ENCODE measurements around the gene HOXC9.

HOXC9 gene

DNA sequence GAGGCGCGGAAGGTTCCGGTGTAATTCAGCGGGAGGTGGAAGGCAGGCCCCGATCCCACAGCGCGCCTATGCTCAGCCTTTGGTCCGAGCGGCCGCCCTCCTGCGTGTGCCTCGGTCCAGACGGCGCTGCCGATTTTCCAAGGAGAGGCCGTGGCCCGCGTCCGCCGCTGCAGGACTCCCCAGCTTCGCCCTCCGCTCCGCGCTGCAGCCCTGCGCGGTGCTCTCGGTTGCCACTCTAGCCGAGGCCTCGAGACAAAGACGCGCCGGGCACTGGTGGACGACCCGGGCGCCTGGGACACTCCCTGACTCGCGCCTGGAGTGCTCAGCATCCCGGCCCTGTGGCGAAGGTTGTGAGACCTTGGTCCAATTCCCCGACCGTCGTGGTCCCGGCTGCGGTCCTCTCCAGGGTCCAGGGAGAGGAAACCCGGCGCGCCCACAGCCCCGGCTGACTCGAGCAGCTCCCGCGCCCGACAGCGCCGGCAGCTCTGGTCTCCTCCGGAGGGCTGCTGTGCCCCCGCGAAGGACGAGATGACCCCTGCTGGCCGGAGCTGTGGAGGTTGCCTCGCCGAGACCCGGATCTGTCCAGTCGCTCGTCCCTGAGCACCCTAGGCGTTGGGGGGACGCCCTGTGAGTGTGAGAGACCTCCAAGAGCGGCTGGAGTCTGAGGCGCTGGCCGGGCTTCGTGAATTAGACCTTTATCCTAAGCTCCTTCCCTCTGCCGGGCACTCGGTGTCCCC lies 38.8 kb upstream of the HOXC9 start:
- intact Hi-C loops (cut with DNase I), result no loop called here
- DNase-seq, result peak in 1 of 42 donors; percentile 5

DNA sequence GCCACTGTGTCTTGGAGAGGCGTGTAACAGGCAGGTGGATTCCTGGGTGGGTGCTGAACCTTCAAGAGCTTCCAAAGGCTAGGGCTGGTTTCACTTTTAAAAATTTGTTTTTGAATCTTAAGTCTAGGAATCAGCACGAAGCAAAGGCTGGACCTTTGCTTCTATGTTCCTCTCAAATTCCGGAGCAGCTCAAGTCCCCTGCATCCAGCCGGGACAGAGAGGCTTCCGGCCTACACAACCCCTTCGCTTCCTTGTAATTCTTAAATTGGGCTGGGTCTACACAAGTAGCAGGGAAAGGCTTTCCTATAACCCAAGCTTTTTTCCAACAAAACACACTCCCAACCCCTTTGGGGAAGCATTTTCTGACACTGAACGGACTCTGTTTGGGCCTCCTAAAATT lies 37.0 kb upstream of the HOXC9 start:
- no peak for DNase-seq
- intact Hi-C loops (cut with DNase I), result no loop called here

DNA sequence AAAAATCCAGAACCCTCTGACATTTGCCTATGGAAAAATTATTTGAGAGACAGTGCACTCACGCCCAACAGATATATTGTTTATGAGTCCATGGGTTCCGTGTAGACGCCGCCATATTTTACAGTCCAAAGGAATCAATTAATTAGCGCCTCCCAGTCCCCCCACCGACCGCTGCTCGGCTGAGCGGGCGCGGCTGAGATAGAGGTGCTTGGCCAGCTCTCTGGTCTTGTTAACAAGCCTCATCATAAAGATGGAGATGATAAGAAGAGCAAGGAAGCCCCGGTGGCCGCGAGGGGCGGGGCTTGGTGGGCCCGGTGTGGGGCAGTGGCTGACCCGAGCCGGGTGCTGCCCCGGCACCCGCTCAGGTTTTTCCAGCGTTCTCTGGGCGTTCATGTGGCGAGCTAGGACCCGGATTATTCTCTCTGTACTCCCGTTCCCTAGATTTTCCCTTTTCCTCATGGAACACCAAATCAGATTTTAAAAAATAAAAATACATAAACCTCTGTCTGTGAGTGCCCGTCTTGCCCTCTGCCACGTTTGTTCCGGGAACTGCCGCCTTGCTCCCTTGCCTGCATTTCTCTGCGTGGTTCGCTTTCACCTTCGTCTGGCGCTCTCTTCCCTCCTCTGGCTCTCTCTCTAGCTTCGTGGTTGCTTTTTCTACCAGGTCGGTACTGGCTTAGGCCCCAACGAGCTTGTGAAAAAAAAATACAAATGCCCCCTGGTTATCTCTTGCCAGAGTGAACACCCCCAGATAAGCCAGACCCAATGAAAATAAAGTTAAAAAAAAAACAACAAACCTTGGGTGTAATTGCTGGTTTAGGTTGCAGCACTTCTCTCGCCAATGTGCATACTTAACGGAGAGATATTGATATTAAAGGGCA lies 36.3 kb upstream of the HOXC9 start:
- DNase-seq, result peak in 1 of 42 donors; percentile 24
- intact Hi-C loops (cut with DNase I), result no loop called here

DNA sequence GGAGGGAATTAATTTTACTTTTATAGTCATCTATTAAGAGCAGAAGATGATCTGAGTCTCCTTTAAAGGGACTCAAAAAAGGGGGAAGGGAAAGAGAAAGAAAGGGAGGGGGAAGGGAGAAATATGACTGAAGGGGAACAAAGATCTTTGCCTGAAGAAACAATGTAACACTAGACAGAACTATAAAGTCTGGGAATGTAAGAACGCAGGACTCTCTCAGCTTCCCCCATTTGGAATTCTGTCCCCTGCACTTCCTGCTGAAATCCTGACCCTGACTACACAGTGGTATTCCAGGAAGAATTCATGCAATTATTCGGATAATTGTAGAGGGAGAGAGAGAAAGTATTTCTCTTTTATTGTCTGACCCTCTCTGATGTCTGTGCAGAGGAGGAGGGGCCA lies 35.6 kb upstream of the HOXC9 start:
- DNase-seq, result no peak
- intact Hi-C loops (cut with DNase I), result no loop called here

DNA sequence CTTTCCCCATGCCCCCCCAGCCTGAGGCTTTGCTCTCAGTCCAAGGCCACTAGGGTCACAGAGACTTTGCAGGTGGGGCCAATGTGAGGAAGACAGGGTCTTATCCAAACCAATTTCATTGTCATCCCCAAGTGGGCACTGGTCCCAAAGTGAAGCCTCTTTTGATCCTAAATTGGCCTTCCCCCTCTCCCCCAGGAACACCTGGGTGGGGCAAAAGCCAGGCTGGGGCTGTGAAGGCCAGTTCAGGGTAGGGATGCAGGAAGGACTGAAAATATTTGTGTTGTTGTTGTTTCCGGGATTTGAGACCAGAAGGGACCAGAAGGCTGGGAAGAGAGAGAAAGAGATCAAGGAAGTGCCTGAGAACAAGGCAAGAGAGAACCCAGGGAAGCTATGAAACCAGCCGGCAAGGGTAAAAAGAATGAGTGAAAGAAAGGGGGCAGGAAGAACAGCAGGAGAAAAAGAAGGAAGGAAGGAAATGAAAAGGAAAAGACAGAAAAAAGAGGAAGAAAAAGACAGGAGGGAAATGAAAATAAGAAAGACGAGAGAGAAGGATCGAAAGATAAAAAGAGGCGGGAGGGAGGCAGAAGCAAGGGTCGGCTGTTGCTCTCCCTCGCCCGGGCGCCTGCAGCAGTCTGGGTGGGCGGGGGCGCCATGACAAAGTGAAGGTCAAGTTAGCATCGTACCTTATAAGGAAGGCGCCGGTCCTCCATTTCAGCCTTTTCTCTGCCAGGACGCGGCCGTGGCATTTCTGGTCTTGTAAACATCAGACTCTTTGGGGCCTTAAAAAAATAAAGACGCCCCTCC lies 34.5 kb upstream of the HOXC9 start:
- intact Hi-C loops (cut with DNase I), result no loop called here
- no peak for DNase-seq

DNA sequence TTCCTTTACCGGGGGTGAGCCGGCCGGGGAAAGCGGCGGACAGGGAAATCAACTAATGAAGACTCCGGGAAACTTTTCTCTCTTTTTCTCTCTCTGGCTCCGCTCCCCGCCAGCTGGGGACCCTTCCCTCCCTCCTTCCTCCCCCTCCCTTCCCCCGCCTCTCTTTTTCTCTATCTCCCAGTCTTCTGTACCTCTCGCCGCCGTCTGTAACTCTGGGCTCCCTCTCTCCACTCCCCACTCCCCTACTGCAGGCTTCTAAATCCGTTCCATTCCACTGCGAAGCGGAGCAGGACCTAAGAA lies 33.9 kb upstream of the HOXC9 start:
- no peak for DNase-seq
- intact Hi-C loops (cut with DNase I), result no loop called here

DNA sequence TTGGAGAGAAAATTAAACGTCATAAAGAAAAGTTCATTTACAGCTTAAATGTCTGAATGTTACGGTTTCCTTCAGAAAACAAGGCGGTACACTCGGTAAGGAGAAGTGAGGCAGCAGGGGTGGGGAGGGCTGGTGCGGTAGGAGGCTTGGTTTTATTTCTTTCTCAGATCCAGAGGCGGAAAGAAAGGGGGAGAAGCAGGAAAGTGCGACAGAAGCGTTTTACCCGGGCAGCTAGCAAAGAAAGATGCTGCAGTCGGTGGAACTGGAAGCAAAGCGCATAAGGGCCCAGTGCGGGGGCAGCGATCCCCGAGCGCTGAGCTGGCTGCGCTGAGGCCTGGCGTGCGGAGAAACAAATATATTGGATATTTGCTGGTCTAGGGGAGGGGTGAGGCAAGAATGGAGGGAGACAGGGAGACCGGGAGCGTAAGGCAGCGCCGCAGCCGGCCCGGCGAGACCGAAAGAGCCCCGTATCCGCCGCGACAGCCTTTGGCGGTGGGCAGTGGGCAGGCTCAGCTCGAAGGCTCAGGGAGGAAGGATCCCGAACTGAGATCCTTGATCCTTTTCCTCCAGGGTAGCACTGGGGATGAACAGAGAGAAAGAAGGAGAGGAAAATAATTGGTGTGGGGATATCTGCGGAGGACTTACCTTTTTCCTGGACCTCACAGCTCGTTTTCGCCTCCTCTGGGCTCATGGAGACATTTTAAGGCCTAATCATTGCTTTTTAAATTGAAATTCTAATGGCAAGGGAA lies 33.4 kb upstream of the HOXC9 start:
- DNase-seq, result no peak
- intact Hi-C loops (cut with DNase I), result no loop called here

DNA sequence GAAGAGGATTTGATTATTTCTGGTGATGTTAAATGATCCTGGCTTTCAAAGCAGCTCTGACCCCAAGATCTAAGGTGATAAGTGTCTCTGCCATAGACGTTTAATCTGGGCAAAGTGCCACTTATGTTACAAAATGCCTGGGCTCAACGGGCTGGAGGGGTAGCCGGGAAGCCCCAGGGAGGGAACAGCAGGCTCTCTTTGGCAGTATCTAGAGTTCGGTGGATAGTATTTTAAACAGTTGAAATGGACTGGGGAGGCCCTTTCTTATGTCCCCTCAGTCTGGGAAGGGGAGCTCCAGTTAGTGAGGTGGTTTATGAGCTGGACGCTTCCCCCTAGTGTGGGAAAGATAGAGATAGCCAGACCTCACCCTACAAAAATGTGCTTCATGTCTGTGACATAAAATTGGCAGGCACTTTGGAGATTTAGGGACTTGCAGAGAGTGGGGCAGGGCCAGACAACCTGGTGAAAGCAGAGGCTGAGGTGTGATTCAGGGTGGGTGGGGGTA lies 32.5 kb upstream of the HOXC9 start:
- intact Hi-C loops (cut with DNase I), result no loop called here
- DNase-seq, result no peak

DNA sequence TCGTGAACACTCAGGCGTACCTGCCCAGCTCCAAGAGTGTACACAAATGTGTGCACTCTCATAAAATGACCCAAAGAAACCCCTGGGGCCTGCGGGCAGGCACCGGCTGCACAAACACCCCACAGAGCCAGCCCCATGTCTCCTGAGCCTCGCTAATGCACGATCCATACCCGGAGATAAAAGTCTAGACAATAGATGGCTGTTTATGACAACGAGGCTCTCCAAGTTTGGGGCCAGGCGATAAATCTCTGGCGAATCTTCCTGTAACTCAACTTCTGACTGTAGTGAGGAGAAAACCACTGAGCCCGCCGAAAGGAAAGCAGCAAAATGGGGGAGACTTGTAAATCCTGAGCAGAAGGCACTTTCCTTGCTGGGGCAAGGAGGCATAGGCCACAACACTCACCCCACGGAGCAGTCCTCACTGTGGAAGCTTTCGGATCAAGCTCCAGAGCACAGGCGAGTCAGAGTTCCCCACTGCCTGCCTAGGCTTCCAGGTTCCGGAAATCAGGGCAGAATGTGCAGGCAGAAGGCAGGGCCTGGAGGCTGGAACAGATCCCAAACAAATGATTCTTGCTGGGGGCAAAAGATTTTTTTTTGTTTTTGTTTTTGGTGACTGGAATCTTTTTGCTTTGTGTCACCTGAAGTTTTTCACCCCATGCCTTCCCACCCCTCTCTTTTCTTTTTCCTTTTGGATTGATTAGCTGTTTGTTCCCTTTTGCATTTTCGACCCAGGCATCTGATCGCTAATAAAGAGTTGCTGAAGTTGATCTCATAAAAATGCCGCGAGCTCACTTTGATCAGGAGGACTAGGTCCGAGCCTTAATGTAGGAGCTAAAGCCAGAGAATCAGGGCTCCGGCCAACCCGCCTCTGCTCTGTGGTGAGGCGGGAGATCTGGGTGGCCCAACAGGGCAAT lies 31.5 kb upstream of the HOXC9 start:
- intact Hi-C loops (cut with DNase I), result no loop called here
- DNase-seq, result no peak

DNA sequence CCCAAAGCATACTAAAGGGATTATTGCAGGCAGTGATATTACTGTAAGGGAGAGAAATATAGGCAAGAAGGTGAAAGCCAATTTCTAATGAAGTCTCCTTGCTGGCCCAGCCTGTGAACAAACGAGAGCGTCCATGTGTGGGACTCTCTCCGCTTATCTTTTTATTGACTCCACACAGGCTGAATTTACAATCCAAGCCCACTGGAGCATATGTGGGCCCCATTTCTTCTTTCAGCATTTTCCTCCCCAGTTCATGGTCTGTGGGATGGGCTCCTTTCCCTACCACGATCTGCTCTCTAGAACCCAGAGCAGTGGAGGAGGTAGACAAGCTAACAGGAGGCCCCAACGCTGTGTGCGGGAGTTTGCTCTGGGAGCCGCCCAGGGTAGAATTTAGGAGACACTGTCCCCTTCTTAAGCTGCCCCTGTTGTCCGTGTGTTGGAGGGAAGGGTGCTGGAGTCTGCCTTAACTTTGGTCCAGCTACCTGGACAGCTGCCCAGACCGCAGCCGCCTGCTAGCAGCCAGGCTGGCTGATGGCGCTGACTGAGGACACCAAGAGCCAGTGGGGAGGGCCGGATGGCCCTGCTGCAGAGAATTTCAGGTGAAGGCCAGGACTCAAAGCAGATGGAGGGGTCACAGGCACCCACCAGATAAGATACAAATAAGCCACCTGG lies 30.2 kb upstream of the HOXC9 start:
- DNase-seq, result no peak
- intact Hi-C loops (cut with DNase I), result no loop called here

DNA sequence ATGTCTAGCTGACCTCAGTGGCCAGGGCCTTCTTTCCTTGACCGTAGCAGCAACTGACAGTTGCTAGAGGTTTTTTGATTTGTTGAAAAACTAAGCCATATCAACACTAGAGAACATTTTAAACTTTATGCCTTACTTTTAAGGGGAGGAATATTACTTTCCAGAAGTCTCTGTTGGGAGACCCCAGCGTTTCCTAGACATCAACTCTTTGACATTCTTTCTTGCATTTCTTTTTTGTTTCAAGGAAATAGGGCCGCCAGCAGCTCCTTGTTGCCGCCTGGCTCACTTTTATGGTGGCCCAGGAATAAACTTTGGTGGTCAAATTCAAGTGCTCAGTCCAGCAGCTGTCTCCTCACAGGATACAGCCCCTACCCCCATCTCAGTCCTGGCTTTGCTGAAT lies 29.5 kb upstream of the HOXC9 start:
- intact Hi-C loops (cut with DNase I), result no loop called here
- no peak for DNase-seq

DNA sequence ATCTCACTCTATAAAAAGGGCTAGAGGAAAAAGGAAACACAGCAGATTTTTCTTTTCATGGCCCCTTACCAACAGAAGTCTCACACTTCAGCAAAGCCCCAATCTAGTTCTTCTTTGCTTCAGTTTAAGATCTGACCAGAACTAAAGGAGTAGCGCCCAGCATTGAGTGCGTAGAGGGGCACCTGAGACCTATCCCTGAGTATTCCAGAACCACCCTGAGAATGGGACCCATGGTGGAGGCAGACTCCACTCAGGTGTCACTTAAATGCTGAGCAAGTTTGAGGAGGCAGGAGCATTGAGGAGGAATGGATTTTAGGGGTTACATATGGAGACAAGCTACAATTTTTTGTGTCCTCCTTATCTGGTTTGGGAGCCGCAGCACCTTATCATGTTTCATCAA lies 28.8 kb upstream of the HOXC9 start:
- intact Hi-C loops (cut with DNase I), result no loop called here
- no peak for DNase-seq

DNA sequence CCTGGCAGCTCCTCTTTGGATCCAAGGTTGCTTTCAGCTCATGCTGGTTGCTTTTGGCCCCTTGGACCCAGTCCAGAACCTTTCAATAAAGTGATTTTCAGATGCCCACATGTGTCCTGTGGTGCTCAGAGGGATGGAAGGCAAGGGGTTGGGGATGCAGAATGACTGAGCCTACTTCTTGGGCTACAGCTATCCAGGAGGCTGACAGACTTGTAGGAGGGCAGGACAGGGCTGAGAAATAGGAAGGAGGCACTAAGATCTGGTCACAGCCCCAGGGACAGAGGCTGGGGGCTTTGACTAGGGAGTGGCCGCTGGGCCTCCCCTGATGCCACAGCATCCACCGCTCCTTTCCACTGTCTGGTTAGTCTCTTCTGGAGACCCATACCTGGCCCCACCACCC lies 28.3 kb upstream of the HOXC9 start:
- DNase-seq, result no peak
- intact Hi-C loops (cut with DNase I), result no loop called here

DNA sequence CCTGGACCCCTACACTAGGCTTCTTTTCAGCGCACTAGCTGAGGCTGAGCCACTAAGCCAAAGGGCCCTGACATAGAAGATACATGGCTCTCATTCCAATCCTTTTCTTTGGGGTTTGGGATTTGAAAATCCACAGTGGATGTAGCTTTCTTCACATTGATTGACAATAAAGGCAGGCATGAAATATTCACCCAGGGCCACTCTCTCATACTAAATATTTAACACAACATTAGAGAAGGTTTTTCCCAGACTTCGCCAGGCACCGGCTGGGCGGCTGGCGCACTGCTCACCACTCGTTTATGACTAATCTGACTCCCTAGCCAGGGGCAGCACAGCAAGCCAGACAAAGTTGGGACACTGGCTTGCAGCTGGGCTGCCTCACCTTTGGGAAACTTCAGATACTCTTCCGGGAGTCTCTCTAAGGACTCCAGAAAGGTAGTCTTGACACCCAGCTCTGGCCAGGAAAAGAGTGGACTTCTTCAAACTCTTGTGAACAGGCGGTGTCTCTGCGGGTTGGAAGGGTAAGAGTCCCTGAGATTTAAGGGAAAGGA lies 27.7 kb upstream of the HOXC9 start:
- intact Hi-C loops (cut with DNase I), result no loop called here
- no peak for DNase-seq

DNA sequence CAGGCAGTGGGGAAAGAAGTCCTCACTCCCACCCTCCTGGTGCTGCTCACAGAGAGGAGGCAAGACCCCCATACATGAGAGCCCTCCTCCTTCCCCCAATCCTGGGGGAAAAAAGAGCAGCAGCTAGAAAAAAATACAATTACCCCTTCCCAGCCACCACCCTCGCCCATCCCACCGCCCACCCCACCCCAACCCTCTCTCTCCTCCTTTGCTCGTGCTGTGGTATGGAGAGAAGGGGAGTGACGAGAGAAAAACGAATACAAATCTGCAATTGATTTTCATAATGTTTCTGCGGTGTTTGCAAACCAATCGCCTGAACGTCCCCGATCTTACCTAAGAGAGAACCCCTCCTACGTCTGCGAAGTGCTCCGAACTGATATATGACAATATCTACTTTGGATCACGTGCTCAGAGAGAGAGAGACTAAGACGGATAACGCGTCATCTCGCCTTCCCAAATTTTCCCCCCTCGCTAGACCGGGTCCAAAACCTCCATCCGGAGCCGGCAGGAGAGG lies 27.2 kb upstream of the HOXC9 start, which contains the start of gene HOXC11:
TSS of gene HOXC11 (plus strand) at position 405 of the 514 bp plus-strand sequence. CDS start 116 bp downstream, outside the sequence.
- intact Hi-C loops (cut with DNase I), result no loop called here
- DNase-seq, result no peak

DNA sequence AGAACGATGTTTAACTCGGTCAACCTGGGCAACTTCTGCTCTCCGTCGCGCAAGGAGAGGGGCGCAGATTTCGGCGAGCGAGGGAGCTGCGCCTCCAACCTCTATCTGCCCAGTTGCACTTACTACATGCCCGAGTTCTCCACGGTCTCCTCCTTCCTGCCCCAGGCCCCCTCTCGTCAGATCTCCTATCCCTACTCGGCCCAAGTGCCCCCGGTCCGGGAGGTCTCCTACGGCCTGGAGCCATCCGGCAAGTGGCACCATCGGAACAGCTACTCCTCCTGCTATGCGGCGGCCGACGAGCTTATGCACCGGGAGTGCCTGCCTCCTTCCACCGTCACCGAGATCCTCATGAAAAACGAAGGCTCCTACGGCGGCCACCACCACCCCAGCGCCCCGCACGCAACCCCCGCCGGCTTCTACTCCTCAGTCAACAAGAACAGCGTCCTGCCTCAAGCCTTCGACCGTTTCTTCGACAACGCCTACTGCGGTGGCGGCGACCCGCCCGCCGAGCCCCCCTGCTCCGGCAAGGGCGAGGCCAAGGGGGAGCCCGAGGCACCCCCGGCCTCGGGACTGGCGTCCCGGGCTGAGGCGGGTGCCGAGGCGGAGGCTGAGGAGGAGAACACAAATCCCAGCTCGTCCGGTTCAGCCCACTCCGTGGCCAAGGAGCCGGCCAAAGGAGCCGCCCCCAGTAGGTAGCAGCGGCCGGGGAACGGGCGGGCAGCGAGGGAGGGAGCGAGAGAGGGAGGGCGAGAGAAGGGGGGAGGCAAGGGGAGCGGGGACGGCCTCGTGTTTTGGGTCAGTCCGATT lies 26.5 kb upstream of the HOXC9 start:
- intact Hi-C loops (cut with DNase I), result no loop called here
- no peak for DNase-seq
